Naive thymus-derived CD4-positive, alpha-beta T cell (primary cell): ENCODE data around the gene ATAT1. TPM values are rescaled to one million over a fixed set of nuclear protein-coding genes. Genes with fewer than 3 reads are reported as not detected.

Source experiments
- ATAC-seq: fragments of 150-1000 bp; cut with Tn5 transposase; 2 replicates; pipeline ENCODE4 v1.10.0; 2021; ENCODE audit warnings: mild to moderate bottlenecking, moderate library complexity
- CTCF ChIA-PET: fragments of 350-600 bp; sonication (Branson Sonifier 250); formaldehyde crosslinking; loops from one replicate; lab custom pipeline; 2021; ENCODE audit warnings: antibody characterized with exemption; lab: Charles Lee
- POLR2A ChIA-PET: fragments of 350-600 bp; sonication (Branson Sonifier 250); formaldehyde crosslinking; loops from one replicate; lab custom pipeline; 2021; ENCODE audit warnings: antibody characterized with exemption, inconsistent platforms; lab: Charles Lee
- DNase-seq, 9 donors: peaks; one replicate each; pipeline versions ENCODE4 v3.0.0 to v3.0.0-alpha.2; 2020 to 2022; ENCODE audit warnings: mixed read lengths in 1 of 9
- H3K27ac ChIP-seq: one replicate; pipeline ENCODE4 v1.7.0; 2013; ENCODE audit warnings: mild to moderate bottlenecking, low read depth, low read length, moderate library complexity
- H3K27me3 ChIP-seq, 2 donors: one replicate each; pipeline ENCODE4 v1.7.0; 2013; ENCODE audit warnings: low read length in 2 of 2, mild to moderate bottlenecking in 2 of 2, moderate library complexity in 2 of 2; ENCODE audit not compliant: control insufficient read depth in 2 of 2, insufficient read depth in 2 of 2
- H3K36me3 ChIP-seq, 3 experiments: 1 replicate in 2 of 3; 2 replicates in 1 of 3; pipeline ENCODE4 v1.7.0; 2013; ENCODE audit warnings: low read length in 3 of 3, mild to moderate bottlenecking in 3 of 3, moderate library complexity in 1 of 3; ENCODE audit not compliant: insufficient read depth in 3 of 3, control insufficient read depth in 2 of 3
- H3K4me1 ChIP-seq, 2 donors: one replicate each; pipeline ENCODE4 v1.7.0; 2013; ENCODE audit warnings: low read length in 2 of 2, mild to moderate bottlenecking in 2 of 2, moderate library complexity in 1 of 2; ENCODE audit not compliant: control insufficient read depth in 2 of 2, insufficient read depth in 2 of 2
- H3K4me3 ChIP-seq: 2 replicates; pipeline ENCODE4 v1.7.0; 2013; ENCODE audit warnings: mild to moderate bottlenecking, low read length
- H3K9me3 ChIP-seq, 3 experiments: 1 replicate in 2 of 3; 2 replicates in 1 of 3; pipeline ENCODE4 v1.7.0; 2013; ENCODE audit warnings: low read length in 3 of 3; ENCODE audit not compliant: control insufficient read depth in 2 of 3
- H3K27ac Mint-ChIP-seq, 9 donors: one replicate each; pipeline ENCODE4 v1.8.0; 2020 to 2022; ENCODE audit warnings: mixed read lengths in 9 of 9, mild to moderate bottlenecking in 8 of 9, moderate library complexity in 5 of 9, inconsistent platforms in 2 of 9
- H3K27me3 Mint-ChIP-seq, 5 donors: one replicate each; pipeline ENCODE4 v1.8.0; 2021 to 2022; ENCODE audit warnings: mixed read lengths in 5 of 5, mild to moderate bottlenecking in 1 of 5
- H3K36me3 Mint-ChIP-seq, 5 donors: one replicate each; pipeline ENCODE4 v1.8.0; 2020 to 2022; ENCODE audit warnings: mixed read lengths in 5 of 5, mild to moderate bottlenecking in 3 of 5, inconsistent platforms in 1 of 5
- H3K4me1 Mint-ChIP-seq, 7 donors: one replicate each; pipeline ENCODE4 v1.8.0; 2020 to 2022; ENCODE audit warnings: mixed read lengths in 7 of 7, mild to moderate bottlenecking in 3 of 7, inconsistent platforms in 1 of 7
- H3K4me3 Mint-ChIP-seq, 10 donors: one replicate each; pipeline ENCODE4 v1.8.0; 2020 to 2022; ENCODE audit warnings: mild to moderate bottlenecking in 10 of 10, mixed read lengths in 10 of 10, moderate library complexity in 6 of 10, inconsistent platforms in 2 of 10
- H3K9me3 Mint-ChIP-seq, 11 donors: one replicate each; pipeline ENCODE4 v1.8.0; 2020 to 2022; ENCODE audit warnings: mixed read lengths in 11 of 11, mild to moderate bottlenecking in 4 of 11, inconsistent platforms in 1 of 11, moderate library complexity in 1 of 11
- intact Hi-C, 2 donors: fragments of 100-400 bp; cut with micrococcal nuclease; formaldehyde crosslinking; loops; one replicate each; pipeline ENCODE4 v1.15.1; 2023
- polyA plus RNA-seq, 2 donors: library from polyadenylated mRNA; unstranded; fragments of 300-500 nt; fragmentation: Illumina TruSeq; gene quantifications; one replicate each; pipeline ENCODE4 v1.2.3, GENCODE V29; 2021
- total RNA-seq, 6 experiments: library from RNA in 5 of 6; stranded (reverse) in 5 of 6; gene quantifications; 1 replicate in 5 of 6; 2 replicates in 1 of 6; pipeline ENCODE4 v1.2.3 and lab custom pipeline; 2021 to 2026

The ATAT1 gene
- total and polyA plus RNA-seq, 7 experiments from 2014 or later = 1.3 to 12.0 (median 9.0) TPM

DNA sequence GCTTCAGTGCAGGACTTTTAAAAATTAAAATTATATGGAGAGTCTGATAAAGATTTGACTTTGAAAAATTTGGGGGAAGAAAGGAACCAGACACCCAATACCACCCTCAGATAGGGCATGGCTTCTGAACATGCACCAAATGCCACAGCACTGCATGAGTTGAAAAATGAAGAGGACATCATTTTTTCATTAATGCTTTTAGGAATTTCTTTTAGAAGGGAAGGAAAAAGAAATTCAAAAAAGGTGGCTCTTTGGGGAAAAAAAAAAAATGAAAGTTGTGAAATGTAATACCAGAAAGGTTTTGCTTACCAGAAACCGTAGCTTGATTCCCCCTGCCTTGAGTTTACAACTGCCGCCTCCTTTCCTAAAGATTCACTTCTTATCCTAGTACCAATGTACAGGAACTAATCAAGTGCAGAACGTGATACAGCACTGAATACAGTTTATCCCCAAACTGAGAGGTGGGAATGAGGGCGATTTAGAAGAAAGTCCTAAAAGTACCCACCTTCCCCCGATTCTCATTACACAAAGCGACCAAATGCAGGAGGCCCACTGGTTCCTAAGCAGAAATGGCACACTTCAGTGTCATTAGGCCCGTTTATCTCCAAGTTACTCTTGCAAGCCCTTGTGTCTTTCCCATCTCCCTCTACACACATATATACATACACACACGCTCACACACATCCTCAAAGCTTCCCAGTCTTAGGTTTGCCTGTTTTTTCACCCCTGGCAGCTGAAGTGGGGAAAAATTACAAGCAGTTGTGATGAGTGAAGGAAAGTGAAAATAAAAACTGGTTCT is 12.4 kb upstream of the ATAT1 start:
- H3K27ac ChIP-seq = peak overlapping the region; percentile 93
- H3K4me3 ChIP-seq = peak overlapping the region; percentile 57
- peaks cover 0 to 14% (median 0%) of the 10 kb centered on the region in 5 donors for H3K27me3 Mint-ChIP-seq
- no peaks in the 10 kb centered on the region for H3K27me3 ChIP-seq
- CTCF ChIA-PET = interaction anchor here (0.6 to 3.6 kb wide), 21 partner anchors 12 to 1357 kb away, joined by 3 to 16 read pairs (median 3); partner anchors contain the start of gene ATAT1
- H3K4me1 Mint-ChIP-seq = peaks cover 42 to 67% (median 65%) of the 10 kb centered on the region in 7 donors
- peaks cover 32 to 45% of the 10 kb centered on the region in 2 donors for H3K4me1 ChIP-seq
- peaks cover 9 to 20% (median 12%) of the 10 kb centered on the region in 3 experiments for H3K36me3 ChIP-seq
- ATAC-seq (no peak), DNase-seq (peak in 2 of 9 donors; percentile 5 to 10)
- H3K27ac Mint-ChIP-seq = peak overlapping the region; percentile 98 to 100 (median 100)
- H3K4me3 Mint-ChIP-seq = peak overlapping the region; percentile 88 to 100 (median 96)
- H3K36me3 Mint-ChIP-seq = peaks cover 17 to 44% (median 29%) of the 10 kb centered on the region in 5 donors
- POLR2A ChIA-PET = interaction anchor here (0.6 to 4.8 kb wide), 56 partner anchors 9 to 906 kb away, joined by 3 to 189 read pairs (median 6); partner anchors contain the start of genes ABCF1, ATAT1, C6orf136 and DDR1
- H3K9me3 Mint-ChIP-seq = peaks cover 0 to 26% (median 0%) of the 10 kb centered on the region in 11 donors
- intact Hi-C loops = loop anchor here in 1 of 2 donors (2.0 to 10.0 kb wide), 2 partner anchors 13 to 271 kb away; partner anchors contain the start of gene DDR1
- H3K9me3 ChIP-seq = no peaks in the 10 kb centered on the region

DNA sequence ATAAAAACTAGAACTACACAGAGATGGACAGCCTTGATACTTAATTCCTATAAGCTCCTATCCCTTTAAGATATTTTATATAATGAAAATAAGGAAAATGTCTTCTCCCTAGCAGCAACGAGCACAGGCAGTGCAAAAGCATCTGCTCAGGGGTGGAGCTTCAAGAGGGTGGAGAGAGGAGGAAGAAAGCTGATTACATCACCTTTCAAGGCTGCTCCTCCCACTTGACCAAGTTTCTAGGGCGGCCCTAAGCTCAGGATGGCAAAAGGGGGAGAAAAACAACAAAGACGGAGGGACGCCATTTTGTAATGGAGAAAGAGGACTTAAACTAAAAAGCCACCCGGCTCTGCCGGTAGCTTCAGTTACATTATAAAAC is 11.8 kb upstream of the ATAT1 start:
- no peaks in the 10 kb centered on the region for H3K27me3 ChIP-seq
- CTCF ChIA-PET = interaction anchor here (0.7 to 3.6 kb wide), 12 partner anchors 11 to 132 kb away, joined by 3 to 16 read pairs (median 4); partner anchors contain the start of gene ATAT1
- POLR2A ChIA-PET = interaction anchor here (0.6 to 4.8 kb wide), 60 partner anchors 9 to 961 kb away, joined by 3 to 189 read pairs (median 6); partner anchors contain the start of genes ABCF1, ATAT1, C6orf136 and DDR1
- H3K4me3 ChIP-seq = peak overlapping the region; percentile 90
- Mint-ChIP-seq H3K4me3 (peak overlapping the region; percentile 88 to 100 (median 96)), H3K27ac (peak overlapping the region; percentile 98 to 100 (median 100)), H3K9me3 (peaks cover 0 to 26% (median 0%) of the 10 kb centered on the region in 11 donors), H3K4me1 (peaks cover 37 to 66% (median 64%) of the 10 kb centered on the region in 7 donors), H3K36me3 (peaks cover 14 to 45% (median 29%) of the 10 kb centered on the region in 5 donors), H3K27me3 (peaks cover 0 to 14% (median 0%) of the 10 kb centered on the region in 5 donors)
- peak; percentile 42 to 95 (median 92) for DNase-seq
- peak overlapping the region; percentile 93 for H3K27ac ChIP-seq
- ATAC-seq = peak; percentile 68
- H3K9me3 ChIP-seq = no peaks in the 10 kb centered on the region
- intact Hi-C loops = loop anchor here (2.0 to 10.0 kb wide), 9 partner anchors 14 to 1582 kb away; partner anchors contain the start of genes TRIM39 (in 2 of the 2), AGPAT1 (in 1 of the 2), DDR1 (in 1 of the 2) and FLOT1 (in 1 of the 2)
- H3K4me1 ChIP-seq = peaks cover 27 to 49% of the 10 kb centered on the region in 2 donors
- H3K36me3 ChIP-seq = peaks cover 15 to 26% (median 16%) of the 10 kb centered on the region in 3 experiments

DNA sequence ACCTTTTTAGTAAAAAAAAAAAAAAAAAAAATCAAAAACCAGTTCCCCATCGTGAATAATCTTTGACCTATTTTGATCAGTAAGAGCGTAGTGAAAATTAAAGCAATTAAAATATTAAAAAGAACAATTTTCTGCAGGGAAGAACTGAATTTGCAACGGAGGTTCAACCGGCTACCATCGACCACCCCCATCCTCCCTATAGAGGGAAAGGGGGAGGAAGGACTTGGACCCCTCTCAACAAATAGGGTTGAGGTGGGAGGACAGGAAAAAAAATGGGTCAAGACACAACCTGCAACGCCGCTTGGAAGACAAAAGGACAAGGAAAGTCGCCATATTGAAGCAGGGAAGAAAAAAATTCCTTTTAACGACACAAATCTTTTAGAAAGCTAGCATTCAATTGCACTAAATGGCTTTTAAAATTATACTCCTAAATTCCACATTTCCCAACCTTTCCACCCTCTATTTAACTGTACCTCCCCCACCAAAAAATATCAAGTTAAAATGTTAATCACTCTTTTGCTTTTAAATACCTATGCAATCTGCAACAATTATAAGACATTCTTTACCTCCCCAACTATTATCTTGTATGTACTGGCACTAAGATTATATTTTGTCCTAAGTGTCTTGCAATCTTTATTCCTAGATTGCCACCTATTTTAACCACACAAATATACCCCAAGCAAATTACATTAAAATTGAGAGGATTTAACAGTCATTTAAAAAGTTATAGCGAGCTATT is 11.3 kb upstream of the ATAT1 start:
- Mint-ChIP-seq H3K4me1 (peaks cover 33 to 61% (median 59%) of the 10 kb centered on the region in 7 donors), H3K9me3 (peaks cover 0 to 26% (median 0%) of the 10 kb centered on the region in 11 donors), H3K36me3 (peaks cover 14 to 44% (median 29%) of the 10 kb centered on the region in 5 donors), H3K4me3 (peak overlapping the region; percentile 88 to 100 (median 96)), H3K27ac (peak overlapping the region; percentile 98 to 100 (median 100)), H3K27me3 (peaks cover 0 to 14% (median 0%) of the 10 kb centered on the region in 5 donors)
- Histone ChIP-seq H3K9me3 (no peaks in the 10 kb centered on the region), H3K27me3 (no peaks in the 10 kb centered on the region), H3K4me1 (peaks cover 22 to 44% of the 10 kb centered on the region in 2 donors), H3K4me3 (peak overlapping the region; percentile 90), H3K27ac (peak overlapping the region; percentile 93), H3K36me3 (peaks cover 15 to 26% (median 17%) of the 10 kb centered on the region in 3 experiments)
- CTCF ChIA-PET = interaction anchor here (0.7 to 3.6 kb wide), 9 partner anchors 11 to 133 kb away, joined by 3 to 16 read pairs (median 5); partner anchors contain the start of gene ATAT1
- intact Hi-C loops = loop anchor here (2.0 to 10.0 kb wide), 9 partner anchors 15 to 1582 kb away; partner anchors contain the start of genes TRIM39 (in 2 of the 2), AGPAT1 (in 1 of the 2), DDR1 (in 1 of the 2) and FLOT1 (in 1 of the 2)
- ATAC-seq (no peak), DNase-seq (peak in 5 of 9 donors; percentile 29 to 58 (median 40))
- POLR2A ChIA-PET = interaction anchor here (0.5 to 4.8 kb wide), 70 partner anchors 8 to 1036 kb away, joined by 3 to 189 read pairs (median 5); partner anchors contain the start of genes ABCF1, ATAT1, C6orf136 and DDR1

DNA sequence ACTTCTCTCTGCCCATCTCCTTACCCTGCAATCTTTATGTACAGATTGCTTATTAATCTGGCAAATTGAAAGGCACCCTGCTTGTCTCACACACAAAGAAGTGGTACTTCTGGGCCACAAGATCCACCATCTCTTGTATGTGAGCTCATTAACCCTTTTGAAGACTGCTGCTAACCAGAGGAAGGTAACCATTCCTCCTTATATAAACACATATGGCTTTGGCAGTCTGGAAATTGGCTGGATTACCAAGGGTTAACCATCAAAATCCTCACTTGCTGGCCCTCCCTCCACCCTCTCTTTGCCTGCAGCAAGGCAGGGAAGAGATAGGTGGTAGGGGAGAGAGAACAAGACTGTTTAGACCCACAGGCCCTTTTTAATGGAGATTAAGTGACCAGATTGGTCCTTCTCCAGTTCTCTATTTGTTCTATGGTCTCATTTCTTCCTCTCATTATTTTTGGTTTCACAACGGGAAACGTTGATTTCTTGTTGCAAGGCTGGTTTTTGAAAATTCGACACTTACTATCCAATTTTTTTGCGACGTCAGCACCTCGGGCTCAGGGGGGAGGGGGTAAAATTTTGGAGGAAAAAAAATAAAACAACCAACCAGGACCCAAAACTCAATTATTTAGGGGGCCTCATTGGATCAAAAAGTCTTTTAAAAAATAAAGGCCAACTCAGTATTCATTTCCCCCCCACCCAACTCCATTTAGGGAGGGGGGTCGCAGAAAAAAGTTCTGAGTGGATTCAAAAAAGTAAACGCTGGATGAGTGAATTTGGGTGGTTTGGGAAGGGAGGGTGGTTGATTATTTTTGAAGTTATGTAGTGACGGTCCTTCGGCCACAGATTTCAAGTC is 10.5 kb upstream of the ATAT1 start:
- ATAC-seq = no peak
- peaks cover 31 to 57% (median 51%) of the 10 kb centered on the region in 7 donors for H3K4me1 Mint-ChIP-seq

More for the DNA sequence above, 10.5 kb upstream of the ATAT1 start:
- no peaks in the 10 kb centered on the region for H3K27me3 ChIP-seq
- H3K4me3 ChIP-seq = peak overlapping the region; percentile 90
- peak in 7 of 9 donors; percentile 68 to 80 (median 71) for DNase-seq
- Mint-ChIP-seq H3K27me3 (peaks cover 0 to 14% (median 0%) of the 10 kb centered on the region in 5 donors), H3K4me3 (peak overlapping the region; percentile 88 to 100 (median 96)), H3K36me3 (peaks cover 14 to 46% (median 29%) of the 10 kb centered on the region in 5 donors), H3K9me3 (peaks cover 0 to 26% (median 0%) of the 10 kb centered on the region in 11 donors), H3K27ac (peak overlapping the region; percentile 98 to 100 (median 100))
- ChIA-PET CTCF (interaction anchor here (1.4 to 3.6 kb wide), 3 partner anchors 75 to 134 kb away, joined by 7 to 16 read pairs (median 13); no protein-coding TSS in a partner anchor), POLR2A (interaction anchor here (0.5 to 4.8 kb wide), 47 partner anchors 7 to 1035 kb away, joined by 3 to 189 read pairs (median 7); partner anchors contain the start of genes ABCF1, ATAT1, C6orf136 and DDR1)
- no peaks in the 10 kb centered on the region for H3K9me3 ChIP-seq
- peak overlapping the region; percentile 93 for H3K27ac ChIP-seq
- H3K4me1 ChIP-seq = peaks cover 21 to 38% of the 10 kb centered on the region in 2 donors
- intact Hi-C loops = loop anchor here (2.0 to 10.0 kb wide), 12 partner anchors 15 to 1581 kb away; partner anchors contain the start of genes PPP1R11 (in 2 of the 2), TRIM39 (in 2 of the 2), AGPAT1 (in 1 of the 2) and DDR1 (in 1 of the 2)
- H3K36me3 ChIP-seq = peaks cover 15 to 32% (median 17%) of the 10 kb centered on the region in 3 experiments
